ENCODE data around the gene MRPS34.

MRPS34 gene

DNA sequence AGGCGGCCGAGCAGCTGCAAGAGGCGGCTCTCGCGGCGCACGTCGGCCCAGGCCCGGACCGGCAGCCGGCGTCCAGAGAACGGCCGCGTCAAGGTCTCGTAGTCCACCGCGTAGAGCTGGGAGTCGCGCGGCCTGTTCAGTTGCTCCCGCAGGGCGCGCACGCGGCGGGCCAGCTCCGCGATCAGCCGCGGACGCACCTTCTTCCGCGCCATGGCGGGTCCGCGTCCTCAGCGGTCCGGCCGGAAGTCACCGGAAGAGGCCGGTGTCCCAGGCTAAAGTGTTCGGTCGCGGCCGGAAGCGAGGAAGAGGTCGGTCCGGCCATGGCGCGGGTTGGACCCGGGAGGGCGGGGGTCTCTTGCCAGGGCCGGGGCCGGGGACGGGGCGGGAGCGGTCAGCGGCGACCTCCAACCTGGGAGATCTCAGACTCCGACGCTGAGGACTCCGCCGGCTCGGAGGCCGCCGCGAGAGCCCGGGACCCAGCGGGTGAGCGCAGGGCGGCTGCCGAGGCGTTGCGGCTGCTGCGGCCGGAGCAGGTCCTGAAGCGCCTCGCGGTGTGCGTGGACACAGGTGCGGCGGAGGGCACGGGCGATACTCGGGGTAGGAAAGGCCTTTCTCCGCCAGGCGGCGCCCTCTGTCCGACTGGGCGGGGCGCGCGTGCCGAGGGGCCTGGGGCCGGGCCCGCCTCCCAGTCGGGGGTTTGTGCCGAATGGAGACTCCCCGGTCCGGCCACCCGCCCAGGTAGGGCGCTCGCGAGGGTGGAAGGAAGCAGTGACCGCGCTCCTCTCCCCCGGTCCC lies at the start of gene MRPS34:
Gene MRPS34 (minus strand): TSS at position 227 of the 795 bp plus-strand sequence. CDS start 15 bp downstream, at position 212.
- TF ChIP-seq CTCF (IDR thresholded peaks at IDR 0.05) (peak; percentile 94), ZFX (IDR thresholded peaks at IDR 0.05; ENCODE audit: borderline replicate concordance) (no peak)
- H3K27ac ChIP-seq: peak within 1 kb of the TSS; percentile 97

GRCh38 chr16:1821861-1822611 lies 49.1 kb upstream of the MRPS34 start:
- H3K27ac ChIP-seq: no peak overlapping the region
- TF ChIP-seq ZFX (IDR thresholded peaks at IDR 0.05; ENCODE audit: borderline replicate concordance) (no peak), CTCF (IDR thresholded peaks at IDR 0.05) (no peak)

DNA sequence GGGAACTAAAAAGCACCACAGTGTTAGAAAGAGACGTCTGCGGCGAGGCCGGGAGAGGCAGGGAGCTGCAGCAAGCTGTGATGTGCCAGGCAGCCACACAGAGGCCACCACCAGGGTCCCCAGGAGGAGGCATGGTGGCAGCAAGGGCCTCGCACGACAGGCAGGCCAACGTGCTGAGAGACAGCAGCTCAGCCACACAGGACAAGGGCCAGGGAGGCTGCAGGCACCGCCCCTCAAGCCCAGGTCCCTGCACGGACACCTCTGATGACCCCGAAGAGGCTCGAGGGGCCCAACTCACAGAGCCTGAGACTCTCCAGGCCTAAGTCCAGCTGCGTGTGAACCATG lies 48.0 kb upstream of the MRPS34 start:
- no peak for TF ChIP-seq ZFX (IDR thresholded peaks at IDR 0.05; ENCODE audit: borderline replicate concordance)
- TF ChIP-seq CTCF (IDR thresholded peaks at IDR 0.05): no peak
- no peak overlapping the region for H3K27ac ChIP-seq

DNA sequence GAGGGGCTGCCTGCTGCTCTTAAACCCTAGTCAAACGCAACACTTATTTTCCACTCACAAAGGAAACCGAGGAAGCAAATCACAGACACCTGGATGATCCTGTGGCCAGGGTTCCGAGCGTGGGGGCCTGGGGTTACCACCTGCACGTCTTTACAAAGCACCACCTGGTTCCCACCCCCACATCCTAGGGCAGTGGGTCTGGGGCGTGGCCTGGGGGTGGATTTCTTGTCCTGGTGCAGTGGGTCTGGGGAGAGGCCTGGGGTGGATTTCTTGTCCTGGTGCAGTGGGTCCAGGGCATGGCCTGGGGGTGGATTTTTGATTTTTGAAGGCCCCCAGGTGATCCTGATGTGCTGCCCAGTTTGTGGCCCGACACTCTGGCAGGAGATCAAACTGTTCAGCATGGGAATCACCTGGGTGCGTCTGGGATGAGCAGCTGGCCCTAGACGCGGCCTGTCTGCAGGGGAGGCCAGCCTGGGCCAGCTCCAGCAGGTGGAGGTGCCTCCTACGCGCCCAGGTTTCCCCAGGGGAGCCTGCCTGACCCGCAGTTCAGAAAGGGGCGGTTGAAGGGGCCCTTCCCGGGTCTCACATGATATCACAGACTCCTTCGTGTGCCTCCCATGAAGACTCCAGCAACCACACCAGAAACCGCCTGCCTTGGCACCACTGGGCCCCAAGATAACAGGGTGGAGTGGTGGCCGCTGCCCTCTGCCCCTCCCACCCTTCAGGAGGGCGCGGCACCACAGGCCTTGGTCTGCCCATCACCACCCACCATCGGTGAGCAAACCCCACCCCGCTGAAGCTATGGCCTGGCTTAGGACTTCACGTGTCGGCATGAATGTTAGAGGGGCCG lies 47.4 kb upstream of the MRPS34 start:
- TF ChIP-seq CTCF (IDR thresholded peaks at IDR 0.05) (no peak), ZFX (IDR thresholded peaks at IDR 0.05; ENCODE audit: borderline replicate concordance) (no peak)
- no peak overlapping the region for H3K27ac ChIP-seq

GRCh38 chr16:1819611-1820010 lies 46.7 kb upstream of the MRPS34 start:
- H3K27ac ChIP-seq: no peak overlapping the region
- no peak for TF ChIP-seq ZFX (IDR thresholded peaks at IDR 0.05; ENCODE audit: borderline replicate concordance)
- TF ChIP-seq CTCF (IDR thresholded peaks at IDR 0.05): no peak

GRCh38 chr16:1818873-1819525 lies 46.1 kb upstream of the MRPS34 start:
- TF ChIP-seq CTCF (IDR thresholded peaks at IDR 0.05) (no peak), ZFX (IDR thresholded peaks at IDR 0.05; ENCODE audit: borderline replicate concordance) (no peak)
- H3K27ac ChIP-seq: no peak overlapping the region
